ENCODE data around the gene TGFBI. TPM values are rescaled to one million over a fixed set of nuclear protein-coding genes. Genes with fewer than 3 reads are reported as not detected.

TGFBI gene
- total RNA-seq, 4 donors from 2014 or later, result 38.4 to 48.0 (median 40.0) TPM

DNA sequence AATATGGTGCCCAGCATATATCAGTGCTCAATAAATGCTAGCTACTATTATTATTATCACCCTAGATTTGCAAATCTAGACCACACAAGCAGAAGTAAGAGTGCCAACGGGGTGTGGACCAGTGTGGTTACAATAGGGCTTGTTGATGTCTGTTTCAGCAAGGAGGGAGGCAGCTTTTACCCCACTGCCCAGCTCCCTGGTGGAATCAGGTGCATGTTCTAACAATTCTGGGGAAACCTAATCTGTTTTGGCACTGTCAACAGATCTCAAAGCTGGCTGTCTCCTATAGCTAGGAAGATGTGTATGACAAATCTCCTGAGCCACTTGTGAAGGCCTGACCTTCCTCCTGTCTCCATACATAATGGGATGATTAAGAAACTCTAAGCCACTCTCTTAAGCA is 5.7 kb downstream of the TGFBI start:
- peak overlapping the region in 3 of 4 donors; percentile 44 to 62 (median 56) for H3K27ac ChIP-seq
- no peaks in the 10 kb centered on the region for H3K36me3 ChIP-seq
- H3K27me3 ChIP-seq, result peaks cover 0 to 4% (median 0%) of the 10 kb centered on the region in 3 donors
- in situ Hi-C loops (cut with MboI; ENCODE audit: low sequenced_read_pairs in 4 of 4), result no loop called here
- intact Hi-C loops (cut with DNase I; ENCODE audit: low total_unique reads), result no loop called here
- no peak overlapping the region for H3K4me3 ChIP-seq
- no peaks in the 10 kb centered on the region for H3K9me3 ChIP-seq
- no peak for TF ChIP-seq POLR2A (IDR thresholded peaks at IDR 0.05)
- TF ChIP-seq, protein P1, sequence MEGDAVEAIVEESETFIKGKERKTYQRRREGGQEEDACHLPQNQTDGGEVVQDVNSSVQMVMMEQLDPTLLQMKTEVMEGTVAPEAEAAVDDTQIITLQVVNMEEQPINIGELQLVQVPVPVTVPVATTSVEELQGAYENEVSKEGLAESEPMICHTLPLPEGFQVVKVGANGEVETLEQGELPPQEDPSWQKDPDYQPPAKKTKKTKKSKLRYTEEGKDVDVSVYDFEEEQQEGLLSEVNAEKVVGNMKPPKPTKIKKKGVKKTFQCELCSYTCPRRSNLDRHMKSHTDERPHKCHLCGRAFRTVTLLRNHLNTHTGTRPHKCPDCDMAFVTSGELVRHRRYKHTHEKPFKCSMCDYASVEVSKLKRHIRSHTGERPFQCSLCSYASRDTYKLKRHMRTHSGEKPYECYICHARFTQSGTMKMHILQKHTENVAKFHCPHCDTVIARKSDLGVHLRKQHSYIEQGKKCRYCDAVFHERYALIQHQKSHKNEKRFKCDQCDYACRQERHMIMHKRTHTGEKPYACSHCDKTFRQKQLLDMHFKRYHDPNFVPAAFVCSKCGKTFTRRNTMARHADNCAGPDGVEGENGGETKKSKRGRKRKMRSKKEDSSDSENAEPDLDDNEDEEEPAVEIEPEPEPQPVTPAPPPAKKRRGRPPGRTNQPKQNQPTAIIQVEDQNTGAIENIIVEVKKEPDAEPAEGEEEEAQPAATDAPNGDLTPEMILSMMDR (IDR thresholded peaks at IDR 0.05 in 4 of 5, conservative IDR thresholded peaks at IDR 0.05 in 1 of 5), result no peak
- no peak for DNase-seq
- peaks cover 50 to 69% of the 10 kb centered on the region in 2 donors for H3K4me1 ChIP-seq
- peak; percentile 20 to 25 for ATAC-seq

DNA sequence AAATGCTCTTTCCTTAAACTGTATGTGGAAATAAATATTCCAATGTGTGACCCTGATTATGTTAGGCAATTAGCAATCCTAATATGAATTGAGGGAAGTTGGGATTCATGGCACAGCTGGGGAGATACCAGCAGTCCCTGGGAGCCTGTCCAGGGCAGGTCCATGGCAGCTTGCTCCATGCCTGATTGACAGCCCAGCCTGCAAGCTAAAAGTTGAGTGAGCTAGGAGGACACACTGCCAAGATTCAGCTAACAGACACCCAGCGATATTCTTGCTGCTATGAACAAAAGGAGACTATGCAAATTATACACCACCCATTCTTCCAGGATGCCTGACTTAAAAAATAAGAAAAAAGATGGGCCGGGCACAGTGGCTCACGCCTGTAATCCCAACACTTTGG is 6.2 kb downstream of the TGFBI start:
- intact Hi-C loops (cut with DNase I; ENCODE audit: low total_unique reads), result no loop called here
- Histone ChIP-seq H3K27ac (peak overlapping the region; percentile 34 to 62 (median 50)), H3K4me1 (peaks cover 45 to 65% of the 10 kb centered on the region in 2 donors), H3K36me3 (no peaks in the 10 kb centered on the region), H3K27me3 (peaks cover 0 to 4% (median 0%) of the 10 kb centered on the region in 3 donors), H3K9me3 (no peaks in the 10 kb centered on the region), H3K4me3 (peak overlapping the region in 1 of 4 donors; percentile 5)
- in situ Hi-C loops (cut with MboI; ENCODE audit: low sequenced_read_pairs in 4 of 4), result no loop called here
- peak; percentile 80 to 84 for DNase-seq
- TF ChIP-seq, protein P1 (IDR thresholded peaks at IDR 0.05 in 4 of 5, conservative IDR thresholded peaks at IDR 0.05 in 1 of 5), result no peak
- TF ChIP-seq POLR2A (IDR thresholded peaks at IDR 0.05), result no peak
- peak; percentile 79 to 88 for ATAC-seq

DNA sequence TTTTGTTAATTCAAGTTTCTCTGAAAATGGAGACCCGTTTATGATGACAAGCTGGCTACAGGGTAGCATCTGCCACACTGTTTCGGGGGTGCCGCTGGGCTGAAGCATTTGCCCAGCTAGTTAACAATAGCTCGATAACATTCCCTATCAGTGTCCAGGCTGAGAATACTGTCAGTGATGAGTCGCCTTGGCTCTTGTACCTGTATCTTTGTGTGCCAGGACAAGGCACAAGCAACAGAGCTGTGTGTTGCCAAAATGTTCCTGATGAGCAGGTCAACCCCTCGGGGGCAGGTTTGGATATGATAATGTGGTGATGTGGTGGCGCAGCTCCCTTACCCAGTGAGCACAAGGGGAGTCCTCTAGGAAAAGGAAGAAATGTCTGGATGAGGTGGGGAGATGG is 7.0 kb downstream of the TGFBI start:
- peaks cover 42 to 64% of the 10 kb centered on the region in 2 donors for H3K4me1 ChIP-seq
- H3K27ac ChIP-seq, result peak overlapping the region; percentile 37 to 69 (median 50)
- intact Hi-C loops (cut with DNase I; ENCODE audit: low total_unique reads), result loop anchor here (2.0 kb wide), 1 partner anchor 97 kb away; the partner anchor contains the start of gene SMAD5
- ATAC-seq (no peak), DNase-seq (no peak)
- H3K9me3 ChIP-seq, result no peaks in the 10 kb centered on the region
- no peak for TF ChIP-seq POLR2A (IDR thresholded peaks at IDR 0.05)
- TF ChIP-seq, protein P1 (IDR thresholded peaks at IDR 0.05 in 4 of 5, conservative IDR thresholded peaks at IDR 0.05 in 1 of 5), result no peak
- H3K27me3 ChIP-seq, result peaks cover 0 to 3% (median 0%) of the 10 kb centered on the region in 3 donors
- H3K4me3 ChIP-seq, result no peak overlapping the region
- in situ Hi-C loops (cut with MboI; ENCODE audit: low sequenced_read_pairs in 4 of 4), result no loop called here
- H3K36me3 ChIP-seq, result no peaks in the 10 kb centered on the region

DNA sequence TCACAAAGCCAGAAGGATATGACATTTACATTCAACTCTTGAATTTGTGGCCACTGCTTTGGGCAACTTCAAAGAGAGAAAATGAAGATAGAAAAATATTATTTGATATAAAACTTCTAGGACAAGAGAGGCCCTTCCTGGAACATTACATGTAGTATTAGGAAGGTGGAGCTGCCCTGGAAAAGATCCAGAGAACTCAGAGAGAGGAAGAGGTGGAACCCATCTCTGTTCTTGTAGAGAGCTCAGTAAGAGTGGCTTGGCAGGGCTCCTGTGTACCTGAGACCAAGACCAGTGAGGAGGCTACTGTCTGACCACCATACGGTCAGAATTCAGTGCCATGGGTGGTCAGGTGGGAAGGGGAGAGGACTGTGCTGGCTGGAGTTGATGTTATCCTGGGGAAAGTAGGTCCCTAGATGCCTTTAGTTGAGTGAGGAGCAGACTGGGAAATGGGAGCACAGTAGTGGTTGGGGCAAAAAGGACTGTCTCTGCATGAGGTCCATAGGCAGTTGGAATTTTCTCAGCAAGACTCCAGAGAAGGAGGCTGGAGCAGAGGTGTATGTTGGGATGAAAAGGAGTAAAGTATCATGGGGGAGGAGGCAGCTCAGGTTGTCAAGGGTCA is 7.6 kb downstream of the TGFBI start:
- ATAC-seq (no peak), DNase-seq (no peak)
- TF ChIP-seq, protein P1 (IDR thresholded peaks at IDR 0.05 in 4 of 5, conservative IDR thresholded peaks at IDR 0.05 in 1 of 5), result no peak
- no peak for TF ChIP-seq POLR2A (IDR thresholded peaks at IDR 0.05)
- H3K27ac ChIP-seq, result peak overlapping the region; percentile 61 to 74 (median 66)
- no peaks in the 10 kb centered on the region for H3K36me3 ChIP-seq
- no peaks in the 10 kb centered on the region for H3K27me3 ChIP-seq
- intact Hi-C loops (cut with DNase I; ENCODE audit: low total_unique reads), result loop anchor here (2.0 kb wide), 1 partner anchor 96 kb away; the partner anchor contains the start of gene SMAD5
- no peak overlapping the region for H3K4me3 ChIP-seq
- peaks cover 42 to 64% of the 10 kb centered on the region in 2 donors for H3K4me1 ChIP-seq
- no peaks in the 10 kb centered on the region for H3K9me3 ChIP-seq
- in situ Hi-C loops (cut with MboI; ENCODE audit: low sequenced_read_pairs in 4 of 4), result no loop called here
